ENCODE results near the gene RGCC.

Gene RGCC

DNA sequence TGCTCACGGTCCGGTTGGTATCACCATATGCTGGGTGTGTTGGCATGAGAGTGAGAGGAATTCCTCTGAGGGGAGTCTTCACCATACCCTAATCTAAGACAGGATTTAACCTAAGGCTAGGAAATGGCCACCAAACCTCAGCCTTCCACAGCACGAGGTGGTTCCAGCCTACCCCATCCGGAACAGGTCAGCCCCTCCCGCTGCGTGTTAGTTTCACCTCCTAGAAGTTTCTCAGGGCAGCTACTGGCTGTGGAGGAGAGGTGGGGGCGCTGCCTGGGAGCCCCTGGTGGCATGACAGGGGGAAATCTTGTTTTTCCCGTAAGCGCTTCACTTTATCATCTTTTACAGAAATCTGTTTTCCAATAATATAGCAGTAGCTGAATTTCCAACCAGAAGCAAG, 55.1 kb downstream of the RGCC start:
- TF ChIP-seq MYC (IDR thresholded peaks at IDR 0.05; ENCODE audit: low read depth, low read length) (no peak), POLR2A (IDR thresholded peaks at IDR 0.05; ENCODE audit: extremely low read depth, insufficient read length) (no peak), MAX (IDR thresholded peaks at IDR 0.05; ENCODE audit: low read depth, low read length) (no peak)
- TF ChIP-seq, protein P1, sequence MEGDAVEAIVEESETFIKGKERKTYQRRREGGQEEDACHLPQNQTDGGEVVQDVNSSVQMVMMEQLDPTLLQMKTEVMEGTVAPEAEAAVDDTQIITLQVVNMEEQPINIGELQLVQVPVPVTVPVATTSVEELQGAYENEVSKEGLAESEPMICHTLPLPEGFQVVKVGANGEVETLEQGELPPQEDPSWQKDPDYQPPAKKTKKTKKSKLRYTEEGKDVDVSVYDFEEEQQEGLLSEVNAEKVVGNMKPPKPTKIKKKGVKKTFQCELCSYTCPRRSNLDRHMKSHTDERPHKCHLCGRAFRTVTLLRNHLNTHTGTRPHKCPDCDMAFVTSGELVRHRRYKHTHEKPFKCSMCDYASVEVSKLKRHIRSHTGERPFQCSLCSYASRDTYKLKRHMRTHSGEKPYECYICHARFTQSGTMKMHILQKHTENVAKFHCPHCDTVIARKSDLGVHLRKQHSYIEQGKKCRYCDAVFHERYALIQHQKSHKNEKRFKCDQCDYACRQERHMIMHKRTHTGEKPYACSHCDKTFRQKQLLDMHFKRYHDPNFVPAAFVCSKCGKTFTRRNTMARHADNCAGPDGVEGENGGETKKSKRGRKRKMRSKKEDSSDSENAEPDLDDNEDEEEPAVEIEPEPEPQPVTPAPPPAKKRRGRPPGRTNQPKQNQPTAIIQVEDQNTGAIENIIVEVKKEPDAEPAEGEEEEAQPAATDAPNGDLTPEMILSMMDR (IDR thresholded peaks at IDR 0.05; ENCODE audit: low read depth, low read length) = no peak
- H3K4me3 ChIP-seq (ENCODE audit: low read depth, low read length) = no peak overlapping the region
- no peak for DNase-seq (ENCODE audit: low read depth)

- no peak for DNase-seq (ENCODE audit: low read depth)
Measured at GRCh38 chr13:41513600-41513999, 56.2 kb downstream of the RGCC start.

DNA sequence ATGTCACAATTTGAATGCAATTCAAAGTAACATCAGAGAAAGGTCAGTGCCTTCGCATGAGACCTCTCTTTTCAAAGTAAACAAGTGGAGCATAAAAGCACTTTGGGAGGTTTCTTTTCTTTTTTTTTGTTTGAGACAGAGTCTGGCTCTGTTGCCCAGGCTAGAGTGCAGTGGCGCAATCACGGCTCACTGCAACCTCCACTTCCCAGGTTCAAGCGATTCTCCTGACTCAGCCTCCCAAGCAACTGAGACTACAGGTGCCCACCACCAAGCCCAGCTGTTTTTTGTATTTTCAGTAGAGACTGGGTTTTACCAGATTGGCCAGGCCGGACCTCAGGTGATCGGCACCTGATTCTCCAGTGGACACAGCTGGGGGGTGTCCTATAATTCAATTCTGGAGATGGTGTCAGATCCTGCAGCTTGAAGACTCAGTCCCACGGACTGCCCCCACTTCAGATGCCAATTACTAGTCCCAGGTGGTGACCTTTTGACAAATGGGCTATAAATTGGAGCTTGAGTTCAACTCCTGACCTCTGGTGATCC, 57.6 kb downstream of the RGCC start:
- no peak for TF ChIP-seq MYC (IDR thresholded peaks at IDR 0.05; ENCODE audit: low read depth, low read length)
- no peak for TF ChIP-seq POLR2A (IDR thresholded peaks at IDR 0.05; ENCODE audit: extremely low read depth, insufficient read length)
- TF ChIP-seq, protein P1 (IDR thresholded peaks at IDR 0.05; ENCODE audit: low read depth, low read length) = no peak
- no peak for TF ChIP-seq MAX (IDR thresholded peaks at IDR 0.05; ENCODE audit: low read depth, low read length)
- no peak for DNase-seq (ENCODE audit: low read depth)
- no peak overlapping the region for H3K4me3 ChIP-seq (ENCODE audit: low read depth, low read length)

More at GRCh38 chr13:41513600-41513999, 56.2 kb downstream of the RGCC start:
- TF ChIP-seq POLR2A (IDR thresholded peaks at IDR 0.05; ENCODE audit: extremely low read depth, insufficient read length) (no peak), MAX (IDR thresholded peaks at IDR 0.05; ENCODE audit: low read depth, low read length) (no peak), MYC (IDR thresholded peaks at IDR 0.05; ENCODE audit: low read depth, low read length) (no peak)
- TF ChIP-seq, protein P1 (IDR thresholded peaks at IDR 0.05; ENCODE audit: low read depth, low read length) = no peak
- no peak overlapping the region for H3K4me3 ChIP-seq (ENCODE audit: low read depth, low read length)

GRCh38 chr13:41515491-41516139, 58.3 kb downstream of the RGCC start:
- TF ChIP-seq MAX (IDR thresholded peaks at IDR 0.05; ENCODE audit: low read depth, low read length) (no peak), MYC (IDR thresholded peaks at IDR 0.05; ENCODE audit: low read depth, low read length) (no peak)
- DNase-seq (ENCODE audit: low read depth) = no peak
- H3K4me3 ChIP-seq (ENCODE audit: low read depth, low read length) = no peak overlapping the region

DNA sequence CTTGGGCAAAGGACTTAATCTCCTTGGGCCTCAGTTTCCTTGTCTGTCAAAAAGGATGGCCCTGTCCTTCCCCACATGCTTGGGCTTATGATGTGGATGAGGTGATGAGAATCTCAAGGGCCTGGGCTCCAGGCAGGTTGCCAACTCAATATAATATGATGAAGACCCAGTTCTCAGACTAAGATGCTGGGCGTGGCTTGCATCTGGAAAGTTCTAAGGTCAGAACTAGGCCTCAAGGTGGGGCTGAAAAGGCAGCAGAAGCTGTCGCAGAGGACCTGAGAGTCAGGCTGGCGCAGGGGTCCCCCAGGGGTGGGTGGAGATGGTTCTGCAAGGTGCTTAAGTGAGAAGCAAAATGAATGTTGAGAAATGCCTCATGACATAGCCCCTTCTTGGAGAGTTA, 58.8 kb downstream of the RGCC start:
- no peak overlapping the region for H3K4me3 ChIP-seq (ENCODE audit: low read depth, low read length)
- TF ChIP-seq MYC (IDR thresholded peaks at IDR 0.05; ENCODE audit: low read depth, low read length) (no peak), POLR2A (IDR thresholded peaks at IDR 0.05; ENCODE audit: extremely low read depth, insufficient read length) (no peak), MAX (IDR thresholded peaks at IDR 0.05; ENCODE audit: low read depth, low read length) (no peak)
- TF ChIP-seq, protein P1 (IDR thresholded peaks at IDR 0.05; ENCODE audit: low read depth, low read length) = no peak
- DNase-seq (ENCODE audit: low read depth) = no peak

GRCh38 chr13:41516760-41517159, 59.4 kb downstream of the RGCC start:
- H3K4me3 ChIP-seq (ENCODE audit: low read depth, low read length) = no peak overlapping the region
- TF ChIP-seq MAX (IDR thresholded peaks at IDR 0.05; ENCODE audit: low read depth, low read length) = no peak
- no peak for DNase-seq (ENCODE audit: low read depth)

Data from NB4 (cell line).